CD4-positive, alpha-beta T cell (primary cell): ENCODE measurements around the gene SERGEF. TPM values are rescaled to one million over a fixed set of nuclear protein-coding genes. Genes with fewer than 3 reads are reported as not detected.

Experiments
- ATAC-seq: fragments of 200-7000 bp; cut with Tn5 transposase; one replicate; pipeline ENCODE4 v1.10.0; 2022; ENCODE audit warnings: mild to moderate bottlenecking; ENCODE audit not compliant: poor library complexity
- CTCF ChIA-PET: fragments of 350-600 bp; sonication (Branson Sonifier 250); formaldehyde crosslinking; loops from one replicate; lab custom pipeline; 2021; ENCODE audit warnings: antibody characterized with exemption, inconsistent platforms; lab: Charles Lee
- POLR2A ChIA-PET: fragments of 350-600 bp; sonication (Branson Sonifier 250); formaldehyde crosslinking; loops from one replicate; lab custom pipeline; 2021; ENCODE audit warnings: antibody characterized with exemption, inconsistent platforms; lab: Charles Lee
- DNase-seq, 14 experiments: peaks; one replicate each; pipeline ENCODE4 v3.0.0-alpha.2; 2013 to 2020; ENCODE audit warnings: mixed read lengths in 2 of 14
- H3K27ac ChIP-seq, 2 donors: one replicate each; pipeline versions ENCODE4 v1.5.1 to v1.7.0; 2013; ENCODE audit warnings: low read length in 2 of 2, low read depth in 1 of 2, mild to moderate bottlenecking in 1 of 2
- H3K27me3 ChIP-seq, 2 experiments: 1 replicate in 1 of 2; 2 replicates in 1 of 2; pipeline versions ENCODE4 v1.6.1 to v1.7.0; 2013; ENCODE audit warnings: low read length in 2 of 2, control low read depth in 1 of 2, mild to moderate bottlenecking in 1 of 2, moderate library complexity in 1 of 2; ENCODE audit not compliant: insufficient read depth in 2 of 2, control insufficient read depth in 1 of 2
- H3K36me3 ChIP-seq: one replicate; pipeline ENCODE4 v1.6.1; 2013; ENCODE audit warnings: low read length, control low read depth; ENCODE audit not compliant: insufficient read depth
- H3K4me1 ChIP-seq: one replicate; pipeline ENCODE4 v1.6.1; 2013; ENCODE audit warnings: low read length, control low read depth; ENCODE audit not compliant: insufficient read depth
- H3K4me3 ChIP-seq: one replicate; pipeline ENCODE4 v1.5.1; 2013; ENCODE audit warnings: mild to moderate bottlenecking, low read length, moderate library complexity
- H3K9me3 ChIP-seq, 2 experiments: 1 replicate in 1 of 2; 2 replicates in 1 of 2; pipeline versions ENCODE4 v1.6.1 to v1.7.0; 2013; ENCODE audit warnings: low read length in 2 of 2, mild to moderate bottlenecking in 2 of 2, control low read depth in 1 of 2, moderate library complexity in 1 of 2; ENCODE audit not compliant: control insufficient read depth in 1 of 2, insufficient read depth in 1 of 2
- H3K27ac Mint-ChIP-seq: one replicate; pipeline ENCODE4 v1.8.0; 2020; ENCODE audit warnings: mixed read lengths
- H3K27me3 Mint-ChIP-seq: one replicate; pipeline ENCODE4 v1.8.0; 2021; ENCODE audit warnings: mixed read lengths
- H3K36me3 Mint-ChIP-seq: one replicate; pipeline ENCODE4 v1.8.0; 2021; ENCODE audit warnings: low read depth, mixed read lengths
- H3K4me1 Mint-ChIP-seq: one replicate; pipeline ENCODE4 v1.8.0; 2021; ENCODE audit warnings: low read depth, mixed read lengths
- H3K4me3 Mint-ChIP-seq: one replicate; pipeline ENCODE4 v1.8.0; 2020; ENCODE audit warnings: mild to moderate bottlenecking, mixed read lengths
- H3K9me3 Mint-ChIP-seq: one replicate; pipeline ENCODE4 v1.8.0; 2020; ENCODE audit warnings: mixed read lengths
- intact Hi-C, 2 experiments: fragments of 100-400 bp; cut with DNase I in 1 of 2; cut with micrococcal nuclease in 1 of 2; formaldehyde crosslinking; loops; one replicate each; pipeline versions ENCODE4 v1.15.1 to v1.9.0; 2023 to 2025; cut with DNase I, micrococcal nuclease
- total RNA-seq, 174 experiments: library from RNA in 2 of 174; stranded (reverse) in 2 of 174; gene quantifications; one replicate each; pipeline ENCODE4 v1.2.3 and lab custom pipeline; 2021 to 2026
- TF ChIP-seq, protein P1 (sequence below): fragments of 200-600 bp; IDR thresholded peaks from one replicate; pipeline ENCODE4 v1.8.0; 2022; ENCODE audit warnings: antibody characterized with exemption, mild to moderate bottlenecking

SERGEF gene
- total RNA-seq, 2 experiments from 2014 or later: 35.2 to 37.1 TPM

DNA sequence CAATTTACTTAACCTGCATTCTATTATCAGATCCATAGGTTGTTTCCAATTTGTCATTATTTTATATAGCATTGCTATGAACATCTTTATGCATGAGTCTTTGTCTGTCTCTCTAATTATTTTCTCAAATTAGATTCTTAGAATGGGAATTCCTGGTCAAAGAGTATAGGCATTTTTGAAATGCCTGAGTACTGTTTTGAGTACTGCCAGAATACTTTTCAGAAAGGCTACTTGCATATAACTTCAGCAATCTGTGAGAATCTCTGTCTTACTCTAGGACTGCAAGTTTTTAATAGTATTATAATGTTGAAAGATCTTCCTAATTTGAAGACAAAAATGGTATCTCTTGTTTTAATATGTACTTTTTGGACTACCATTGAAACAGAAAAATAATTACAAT, 221.7 kb downstream of the SERGEF start:
- Mint-ChIP-seq H3K36me3 (peaks cover 20% of the 10 kb centered on the region), H3K27ac (no peak overlapping the region), H3K4me3 (no peak overlapping the region), H3K9me3 (no peaks in the 10 kb centered on the region), H3K4me1 (no peaks in the 10 kb centered on the region), H3K27me3 (no peaks in the 10 kb centered on the region)
- ChIA-PET POLR2A (no interaction called here), CTCF (no interaction called here)
- no peaks in the 10 kb centered on the region for H3K4me1 ChIP-seq
- H3K27me3 ChIP-seq: no peaks in the 10 kb centered on the region
- ATAC-seq: no peak
- no peak overlapping the region for H3K4me3 ChIP-seq
- peaks cover 4% of the 10 kb centered on the region for H3K36me3 ChIP-seq
- no peak for DNase-seq
- intact Hi-C loops: no loop called here
- no peak overlapping the region for H3K27ac ChIP-seq
- H3K9me3 ChIP-seq: no peaks in the 10 kb centered on the region
- TF ChIP-seq, protein P1, sequence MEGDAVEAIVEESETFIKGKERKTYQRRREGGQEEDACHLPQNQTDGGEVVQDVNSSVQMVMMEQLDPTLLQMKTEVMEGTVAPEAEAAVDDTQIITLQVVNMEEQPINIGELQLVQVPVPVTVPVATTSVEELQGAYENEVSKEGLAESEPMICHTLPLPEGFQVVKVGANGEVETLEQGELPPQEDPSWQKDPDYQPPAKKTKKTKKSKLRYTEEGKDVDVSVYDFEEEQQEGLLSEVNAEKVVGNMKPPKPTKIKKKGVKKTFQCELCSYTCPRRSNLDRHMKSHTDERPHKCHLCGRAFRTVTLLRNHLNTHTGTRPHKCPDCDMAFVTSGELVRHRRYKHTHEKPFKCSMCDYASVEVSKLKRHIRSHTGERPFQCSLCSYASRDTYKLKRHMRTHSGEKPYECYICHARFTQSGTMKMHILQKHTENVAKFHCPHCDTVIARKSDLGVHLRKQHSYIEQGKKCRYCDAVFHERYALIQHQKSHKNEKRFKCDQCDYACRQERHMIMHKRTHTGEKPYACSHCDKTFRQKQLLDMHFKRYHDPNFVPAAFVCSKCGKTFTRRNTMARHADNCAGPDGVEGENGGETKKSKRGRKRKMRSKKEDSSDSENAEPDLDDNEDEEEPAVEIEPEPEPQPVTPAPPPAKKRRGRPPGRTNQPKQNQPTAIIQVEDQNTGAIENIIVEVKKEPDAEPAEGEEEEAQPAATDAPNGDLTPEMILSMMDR: no peak

DNA sequence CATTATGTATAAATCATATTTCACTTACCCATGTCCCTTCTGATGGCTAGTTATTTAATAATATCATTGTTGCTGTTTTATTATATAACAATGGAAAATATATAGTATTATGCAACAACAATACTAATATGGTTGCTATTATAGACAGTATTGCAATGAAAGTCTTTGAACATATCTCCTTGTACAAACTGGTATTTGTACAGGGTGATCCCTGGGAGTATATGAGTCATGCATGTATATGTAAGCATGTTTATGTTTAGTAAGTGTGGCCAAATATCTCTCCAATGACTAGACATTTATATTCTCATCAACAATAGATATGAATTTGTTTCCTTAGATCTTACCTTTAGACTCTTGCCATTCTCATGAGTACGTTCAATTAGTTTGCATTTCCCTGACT, 222.4 kb downstream of the SERGEF start:
- TF ChIP-seq, protein P1: no peak
- H3K36me3 Mint-ChIP-seq: peaks cover 23% of the 10 kb centered on the region
- ChIA-PET POLR2A (no interaction called here), CTCF (no interaction called here)
- Histone ChIP-seq H3K36me3 (peaks cover 4% of the 10 kb centered on the region), H3K27me3 (no peaks in the 10 kb centered on the region), H3K27ac (no peak overlapping the region), H3K4me3 (no peak overlapping the region), H3K9me3 (no peaks in the 10 kb centered on the region), H3K4me1 (no peaks in the 10 kb centered on the region)
- no peak for DNase-seq
- intact Hi-C loops: no loop called here
- H3K4me1 Mint-ChIP-seq: no peaks in the 10 kb centered on the region
- no peak for ATAC-seq
- H3K27ac Mint-ChIP-seq: no peak overlapping the region
- no peaks in the 10 kb centered on the region for H3K9me3 Mint-ChIP-seq
- no peaks in the 10 kb centered on the region for H3K27me3 Mint-ChIP-seq
- no peak overlapping the region for H3K4me3 Mint-ChIP-seq

DNA sequence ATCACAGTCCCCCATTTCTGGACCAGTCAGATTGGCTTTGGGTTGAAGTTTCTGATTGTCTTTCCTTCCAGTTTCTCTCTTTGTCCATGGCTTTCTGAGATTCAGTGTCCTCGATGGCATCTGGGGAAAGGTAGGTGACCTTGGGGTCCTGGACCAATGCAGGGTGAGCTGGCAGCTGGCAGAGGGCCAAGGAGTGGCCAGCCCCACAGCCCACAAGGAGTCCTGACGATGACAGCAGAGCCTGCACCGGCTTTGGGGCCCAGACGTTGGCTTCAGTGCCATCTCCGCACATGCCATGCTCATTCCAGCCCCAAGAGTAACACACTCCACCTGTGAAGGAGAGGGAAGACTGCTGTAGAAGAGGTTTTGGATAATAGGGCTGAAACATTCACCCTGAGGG, 224.8 kb downstream of the SERGEF start:
- ChIA-PET CTCF (no interaction called here), POLR2A (no interaction called here)
- intact Hi-C loops: no loop called here
- Mint-ChIP-seq H3K36me3 (peaks cover 24% of the 10 kb centered on the region), H3K27me3 (no peaks in the 10 kb centered on the region), H3K27ac (no peak overlapping the region), H3K4me3 (no peak overlapping the region), H3K9me3 (no peaks in the 10 kb centered on the region), H3K4me1 (no peaks in the 10 kb centered on the region)
- H3K4me1 ChIP-seq: no peaks in the 10 kb centered on the region
- peaks cover 4% of the 10 kb centered on the region for H3K36me3 ChIP-seq
- no peak overlapping the region for H3K27ac ChIP-seq
- TF ChIP-seq, protein P1: no peak
- H3K27me3 ChIP-seq: no peaks in the 10 kb centered on the region
- no peaks in the 10 kb centered on the region for H3K9me3 ChIP-seq
- no peak overlapping the region for H3K4me3 ChIP-seq
- ATAC-seq (no peak), DNase-seq (no peak)
